Heart right ventricle (tissue), 16 donors: Measurements from ENCODE around the gene FOXD2. TPM values are rescaled to one million over a fixed set of nuclear protein-coding genes. Genes with fewer than 3 reads are reported as not detected.

Experiments
- ATAC-seq, 8 donors: fragments of 200-7000 bp; cut with Tn5 transposase; one replicate each; pipeline ENCODE4 v1.9.1; 2020; ENCODE audit warnings: mild to moderate bottlenecking in 8 of 8, moderate library complexity in 8 of 8, moderate number of reproducible peaks in 1 of 8
- DNase-seq, 2 donors: peaks; one replicate each; pipeline ENCODE4 v3.0.0-alpha.2; 2020
- H3K27ac ChIP-seq, 10 donors: fragments of 200-600 bp; sonication (generic) in 2 of 10; one replicate each; pipeline versions ENCODE4 v1.5.0 to v1.8.0; 2020 to 2022; ENCODE audit warnings: mild to moderate bottlenecking in 3 of 10
- H3K27me3 ChIP-seq, 7 donors: fragments of 200-600 bp; one replicate each; pipeline ENCODE4 v1.8.0; 2021 to 2022; ENCODE audit warnings: mild to moderate bottlenecking in 2 of 7
- H3K36me3 ChIP-seq, 9 donors: fragments of 200-600 bp; sonication (generic) in 1 of 9; one replicate each; pipeline versions ENCODE4 v1.5.0 to v1.8.0; 2020 to 2022; ENCODE audit warnings: mild to moderate bottlenecking in 2 of 9
- H3K4me1 ChIP-seq, 9 donors: fragments of 200-600 bp; sonication (generic) in 1 of 9; one replicate each; pipeline versions ENCODE4 v1.5.0 to v1.8.0; 2020 to 2022; ENCODE audit warnings: mild to moderate bottlenecking in 4 of 9
- H3K4me3 ChIP-seq, 10 donors: fragments of 200-600 bp; sonication (generic) in 2 of 10; one replicate each; pipeline versions ENCODE4 v1.5.0 to v1.8.0; 2020 to 2022; ENCODE audit warnings: mild to moderate bottlenecking in 7 of 10, moderate library complexity in 2 of 10
- H3K9me3 ChIP-seq, 11 donors: fragments of 200-600 bp in 10 of 11; sonication (generic) in 2 of 11; one replicate each; pipeline versions ENCODE4 v1.5.0 to v1.8.0; 2013 to 2022; ENCODE audit warnings: mild to moderate bottlenecking in 2 of 11, control low read depth in 1 of 11, moderate library complexity in 1 of 11
- CTCF ChIP-seq, 9 donors: fragments of 200-600 bp; sonication (generic) in 2 of 9; IDR thresholded peaks; one replicate each; pipeline versions ENCODE4 v1.5.0 to v1.8.0; 2021 to 2022; ENCODE audit warnings: antibody characterized with exemption in 9 of 9, mild to moderate bottlenecking in 5 of 9, moderate library complexity in 1 of 9
- WGBS, 2 donors: extraction: QIAGEN DNeasy Blood & Tissue Kit; methylation state at CpG; one replicate each; pipeline ENCODE4 v1.1.7; 2013; ENCODE audit warnings: inconsistent platforms in 1 of 2; 5-methylcytosine and 5-hydroxymethylcytosine counted together
- intact Hi-C, 10 donors: fragments of 100-400 bp; cut with DNase I; formaldehyde crosslinking; loops; one replicate each; pipeline versions ENCODE4 v1.11.1 to v1.14.2; 2022
- polyA plus RNA-seq, 2 donors: library from polyadenylated mRNA; stranded (reverse); fragments of 200-250 nt; gene quantifications; one replicate each; pipeline ENCODE4 v1.2.3, GENCODE V29; 2013
- total RNA-seq, 10 donors: library from RNA; stranded (reverse); fragmentation: NEBNext Ultra II Directional in 3 of 10; extraction: Animal tissue kit (Norgen Biotek cat#: 25700) in 3 of 10; gene quantifications; one replicate each; pipeline versions ENCODE4 v1.2.1 to v1.2.4, GENCODE V29; 2021 to 2023
- donor health status: Arrhythmogenic right ventricular cardiomyopathy.
- donor health status: ischemic (EF 13 %, LVEDD 7.1; RV severe dilation, severe dysfunction).
- donor health status: healthy with polysubstance abuse.
- donor health status: DM: no; HTN: yes; CAD: no.
- donor health status: DM: no; HTN: no; CAD: no.
- donor health status: ischemic (EF 25% LVEDD 6.9; RV normal size, moderate dysfunction).
- donor health status: ischemic (EF 25% LVEDD 5.7; RV mildly dilated, moderate dysfunction).
- donor health status: healthy.
- donor health status: DM: yes; HTN: yes; CAD: no.
- donor health status: Ischemic cardiomyopathy.
- donor health status: ischemic (EF 35%, LVEDD 5.7; RV mildly dilated, moderate dysfunction).
- donor health status: nonischemic (EF 11% LVEDD 7.7; RV severe dilation, severe dysfunction).
- donor health status: DM: yes; HTN: yes; CAD: no.
- donor health status: PGD.
- donor health status: ischemic (EF 29% LVEDD 5.4; RV normal size, mild dysfunction).
- donor health status: nonischemic (EF 23%, LVEDD 6.1; RV moderate dilation, normal function).

The FOXD2 gene
- total and polyA plus RNA-seq, 12 donors = 0.01 to 0.14 (median 0.05) TPM; not detected in 7

- ATAC-seq = no peak
- 1 to 2% methylated on average over 107 to 130 of the region's 134 CpGs for WGBS, 2 donors
- H3K9me3 ChIP-seq = no peaks in the 10 kb centered on the region
- peaks cover 13 to 80% (median 66%) of the 10 kb centered on the region in 7 donors for H3K27me3 ChIP-seq
- no peak for TF ChIP-seq CTCF (IDR thresholded peaks at IDR 0.05)
- H3K4me3 ChIP-seq = peak overlapping the region in 8 of 10 donors; percentile 17 to 40 (median 26)
- no peak for DNase-seq
- H3K27ac ChIP-seq = no peak overlapping the region
- peaks cover 0 to 3% (median 0%) of the 10 kb centered on the region in 9 donors for H3K4me1 ChIP-seq
- intact Hi-C loops = loop anchor here in 1 of 10 donors (10.0 kb wide), 1 partner anchor 232 kb away; no protein-coding TSS in a partner anchor
- H3K36me3 ChIP-seq = no peaks in the 10 kb centered on the region
These were observed 21.3 kb upstream of the FOXD2 start for GRCh38 chr1:47416319-47417169.

- peaks cover 0 to 3% (median 0%) of the 10 kb centered on the region in 9 donors for H3K4me1 ChIP-seq
- no peaks in the 10 kb centered on the region for H3K36me3 ChIP-seq
- DNase-seq (no peak), ATAC-seq (no peak)
- TF ChIP-seq CTCF (IDR thresholded peaks at IDR 0.05) = no peak
- 24 to 28% methylated on average over 31 to 39 of the region's 39 CpGs for WGBS, 2 donors
- no peaks in the 10 kb centered on the region for H3K9me3 ChIP-seq
- intact Hi-C loops = loop anchor here in 1 of 10 donors (10.0 kb wide), 1 partner anchor 233 kb away; no protein-coding TSS in a partner anchor
- H3K4me3 ChIP-seq = no peak overlapping the region
- no peak overlapping the region for H3K27ac ChIP-seq
- H3K27me3 ChIP-seq = peaks cover 13 to 84% (median 67%) of the 10 kb centered on the region in 7 donors
These were observed 20.4 kb upstream of the FOXD2 start for GRCh38 chr1:47417170-47418044.

GRCh38 chr1:47418122-47418521 is 19.7 kb upstream of the FOXD2 start:
- Histone ChIP-seq H3K4me3 (no peak overlapping the region), H3K4me1 (peaks cover 0 to 3% (median 0%) of the 10 kb centered on the region in 9 donors), H3K27me3 (peaks cover 13 to 91% (median 67%) of the 10 kb centered on the region in 7 donors), H3K36me3 (no peaks in the 10 kb centered on the region), H3K9me3 (no peaks in the 10 kb centered on the region), H3K27ac (no peak overlapping the region)
- ATAC-seq (no peak), DNase-seq (no peak)
- WGBS, 2 donors = 80 to 83% methylated on average over 2 of the region's 2 CpGs
- TF ChIP-seq CTCF (IDR thresholded peaks at IDR 0.05) = no peak
- intact Hi-C loops = loop anchor here in 1 of 10 donors (10.0 kb wide), 1 partner anchor 233 kb away; no protein-coding TSS in a partner anchor
